ENCODE data around the gene RALA.
"Not testable (repeated sequence)": the region's sequence is repeated elsewhere in the genome, so short reads cannot be mapped to it uniquely, and the experiment has no call there.

RALA gene

GRCh38 chr7:39683216-39683845 is 60.0 kb downstream of the RALA start:
- DNase-seq (ENCODE audit: low read depth in 3 of 3) = no peak

DNA sequence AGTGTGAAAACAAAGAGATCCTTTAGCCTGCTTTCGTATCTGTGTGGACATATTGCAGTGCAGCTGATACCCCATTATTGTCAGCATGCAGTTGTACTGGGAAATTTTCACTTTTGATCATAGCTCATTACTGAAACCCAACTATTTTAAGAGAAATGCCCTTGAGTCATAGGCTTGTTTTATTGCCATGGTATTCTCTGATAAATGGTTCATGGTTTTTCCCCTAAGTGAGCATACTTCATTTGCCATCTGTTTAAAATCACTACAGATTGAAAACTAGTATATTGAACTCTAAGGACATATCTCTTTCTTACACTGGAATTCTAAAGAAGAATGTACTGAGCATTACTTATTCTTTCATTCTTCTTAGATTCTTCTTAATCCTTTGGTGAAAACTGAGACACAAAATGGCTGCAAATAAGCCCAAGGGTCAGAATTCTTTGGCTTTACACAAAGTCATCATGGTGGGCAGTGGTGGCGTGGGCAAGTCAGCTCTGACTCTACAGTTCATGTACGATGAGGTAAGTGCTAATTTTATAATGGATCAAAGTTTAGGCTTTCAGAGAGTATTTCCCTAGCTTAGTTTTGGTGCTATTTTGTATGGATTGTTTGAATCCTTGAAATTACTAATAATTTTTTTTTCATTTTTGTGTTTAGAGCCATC is 63.0 kb downstream of the RALA start:
- DNase-seq (ENCODE audit: low read depth in 3 of 3) = no peak

DNA sequence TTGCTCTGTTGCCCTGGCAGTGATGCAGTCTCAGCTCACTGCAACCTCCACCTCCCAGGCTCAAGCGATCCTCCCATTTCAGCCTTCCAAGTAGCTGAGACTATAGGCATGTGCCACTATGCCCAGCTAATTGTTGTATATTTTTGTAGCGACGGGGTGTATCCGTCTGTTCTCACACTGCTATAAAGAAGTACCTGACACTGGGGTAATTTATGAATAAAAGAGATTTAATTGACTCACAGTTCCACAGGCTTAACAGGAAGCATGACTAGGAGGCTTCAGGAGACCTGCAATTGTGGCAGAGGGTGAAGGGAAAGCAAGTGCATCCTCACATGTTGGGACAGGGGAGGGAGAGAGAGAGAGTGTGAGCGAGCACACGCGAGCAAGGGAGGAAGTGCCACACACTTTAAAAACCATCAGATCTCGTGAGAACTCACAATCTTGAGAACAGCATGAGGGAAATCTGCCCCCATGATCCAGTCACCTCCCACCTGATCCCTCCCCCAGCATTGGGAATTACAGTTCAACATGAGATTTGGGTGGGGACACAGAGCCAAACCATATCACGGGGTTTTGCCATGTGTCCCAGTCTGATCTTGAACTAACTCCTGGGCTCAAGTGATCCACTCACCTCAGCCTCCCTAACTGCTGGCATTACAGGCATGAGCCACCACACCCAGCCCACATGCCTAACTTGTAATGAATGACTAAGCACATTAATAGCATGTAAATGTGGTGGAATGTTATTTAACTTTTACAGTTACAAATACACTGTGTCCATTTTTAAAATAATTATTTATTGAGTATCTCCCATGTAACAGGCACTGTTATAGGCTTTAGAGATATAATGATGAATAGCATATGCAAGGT is 65.5 kb downstream of the RALA start:
- no peak for DNase-seq (ENCODE audit: low read depth in 3 of 3)

- no peak for DNase-seq (ENCODE audit: low read depth in 3 of 3)
Measured at GRCh38 chr7:39691821-39692220, 68.4 kb downstream of the RALA start.

DNA sequence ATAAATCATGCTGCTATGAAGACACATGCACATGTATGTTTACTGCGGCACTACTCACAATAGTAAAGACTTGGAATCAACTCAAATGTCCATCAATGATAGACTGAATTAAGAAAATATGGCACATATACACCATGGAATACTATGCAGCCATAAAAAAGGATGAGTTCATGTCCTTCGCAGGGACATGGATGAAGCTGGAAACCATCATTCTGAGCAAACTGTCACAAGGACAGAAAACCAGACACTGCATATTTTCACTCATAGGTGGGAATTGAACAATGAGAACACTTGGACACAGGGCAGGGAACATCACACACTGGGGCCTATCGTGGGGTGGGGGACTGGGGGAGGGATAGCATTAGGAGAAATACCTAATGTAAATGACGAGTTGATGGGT is 69.7 kb downstream of the RALA start:
- DNase-seq (ENCODE audit: low read depth in 3 of 3) = not testable (repeated sequence)

GRCh38 chr7:39693812-39694211 is 70.4 kb downstream of the RALA start:
- DNase-seq (ENCODE audit: low read depth in 3 of 3) = no peak

DNA sequence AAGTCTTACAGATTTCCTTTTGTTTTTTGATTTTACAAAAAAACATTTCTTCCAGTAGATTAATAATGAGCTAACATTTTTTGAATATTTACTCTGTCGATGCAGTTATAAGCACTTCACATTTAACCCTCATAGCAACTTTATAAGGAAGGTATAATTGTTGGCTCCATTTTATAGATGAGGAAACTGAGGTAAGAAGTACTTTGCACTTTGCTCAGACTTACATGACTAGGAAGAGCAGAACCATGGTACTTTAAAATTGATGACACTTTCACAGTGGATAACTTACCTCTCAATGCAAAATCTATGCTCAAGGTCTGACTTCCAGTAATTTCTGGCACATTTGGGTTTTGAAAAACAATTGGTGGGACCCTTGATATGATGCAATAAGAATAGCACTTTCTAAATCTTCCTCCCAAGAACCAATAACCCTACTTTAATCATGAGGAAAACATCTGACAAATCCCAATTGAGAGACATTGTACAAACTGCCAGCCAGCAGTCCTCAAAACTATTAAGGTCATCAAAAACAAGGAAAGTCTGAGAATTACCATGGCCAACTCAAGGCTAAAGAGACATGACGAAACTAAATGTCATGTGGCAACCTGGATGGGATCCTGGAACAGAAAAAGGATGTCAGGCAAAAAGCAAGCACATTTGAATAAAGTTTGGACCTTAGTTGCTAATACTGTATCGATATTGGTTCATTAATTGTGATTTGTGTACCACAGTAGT is 72.6 kb downstream of the RALA start:
- no peak for DNase-seq (ENCODE audit: low read depth in 3 of 3)

DNA sequence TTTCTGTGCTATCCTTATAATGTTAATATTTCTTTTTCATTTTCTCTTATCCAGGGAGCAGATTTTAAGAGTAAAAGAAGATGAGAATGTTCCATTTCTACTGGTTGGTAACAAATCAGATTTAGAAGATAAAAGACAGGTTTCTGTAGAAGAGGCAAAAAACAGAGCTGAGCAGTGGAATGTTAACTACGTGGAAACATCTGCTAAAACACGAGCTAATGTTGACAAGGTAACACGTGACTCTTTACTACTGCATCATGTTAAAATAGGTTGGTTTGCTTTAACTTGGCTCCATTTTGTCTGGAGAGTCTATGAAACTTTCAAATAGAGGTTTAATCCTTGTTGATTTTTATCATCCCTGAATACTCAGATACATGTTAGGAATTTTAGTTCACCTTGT is 73.3 kb downstream of the RALA start:
- no peak for DNase-seq (ENCODE audit: low read depth in 3 of 3)

GRCh38 chr7:39697483-39697882 is 74.1 kb downstream of the RALA start:
- DNase-seq (ENCODE audit: low read depth in 3 of 3) = no peak

DNA sequence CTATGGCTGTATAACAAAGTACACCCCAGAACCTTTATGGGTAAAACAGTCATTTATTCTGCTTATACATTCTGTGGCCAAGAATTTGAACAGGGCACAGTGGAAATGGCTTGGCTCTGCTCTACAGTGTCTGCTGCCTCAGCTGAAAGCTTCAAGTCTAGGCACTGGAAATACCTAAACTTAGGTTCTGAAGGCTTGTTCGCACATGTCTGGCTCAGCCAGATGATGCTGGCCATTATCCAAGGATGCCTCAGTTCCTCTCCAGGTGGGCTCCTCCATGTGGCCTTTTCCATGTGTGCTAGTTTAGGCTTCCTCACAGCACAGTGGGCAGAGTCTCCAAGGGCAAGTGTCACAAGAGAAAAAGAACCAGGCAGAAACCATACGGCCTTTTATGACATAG is 76.8 kb downstream of the RALA start:
- no peak for DNase-seq (ENCODE audit: low read depth in 3 of 3)

GRCh38 chr7:39700932-39701331 is 77.6 kb downstream of the RALA start:
- no peak for DNase-seq (ENCODE audit: low read depth in 3 of 3)

DNA sequence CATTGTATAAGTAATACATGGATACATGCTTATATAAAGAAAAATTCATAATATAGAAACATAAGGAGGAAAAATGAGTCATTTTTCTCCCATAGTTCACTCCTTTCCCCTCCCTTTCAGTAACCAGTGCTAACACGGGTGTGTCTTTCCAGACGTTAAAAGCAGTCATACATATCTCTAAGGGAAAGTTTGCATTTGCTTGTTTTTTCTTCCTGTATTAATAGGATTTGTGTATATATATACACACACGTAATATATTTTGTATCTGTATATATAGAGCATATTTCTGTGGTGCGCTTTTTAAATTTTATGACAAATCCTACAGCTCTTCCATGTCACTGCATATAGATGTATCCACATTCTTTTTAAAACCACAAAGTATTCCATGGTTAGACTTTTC is 78.8 kb downstream of the RALA start:
- no peak for DNase-seq (ENCODE audit: low read depth in 3 of 3)

DNA sequence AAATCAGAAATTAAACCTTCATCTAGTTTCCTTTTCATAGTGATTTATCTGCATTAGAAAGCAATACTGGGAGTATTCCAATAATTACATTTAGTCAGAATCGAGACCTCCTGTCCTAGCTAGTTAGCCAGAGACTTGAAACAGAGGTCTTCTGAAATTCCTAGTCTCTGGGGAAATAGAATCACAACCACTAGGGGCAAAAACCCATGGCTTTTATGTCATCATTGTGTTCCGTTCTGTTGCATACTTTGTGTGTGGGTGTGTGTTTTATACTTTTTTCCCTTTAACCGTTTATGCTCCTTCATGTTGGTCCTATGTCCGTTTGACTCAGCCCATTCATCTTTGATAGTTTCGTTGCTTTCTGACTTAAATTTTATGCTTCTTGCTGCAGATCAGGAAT is 79.8 kb downstream of the RALA start:
- no peak for DNase-seq (ENCODE audit: low read depth in 3 of 3)

DNA sequence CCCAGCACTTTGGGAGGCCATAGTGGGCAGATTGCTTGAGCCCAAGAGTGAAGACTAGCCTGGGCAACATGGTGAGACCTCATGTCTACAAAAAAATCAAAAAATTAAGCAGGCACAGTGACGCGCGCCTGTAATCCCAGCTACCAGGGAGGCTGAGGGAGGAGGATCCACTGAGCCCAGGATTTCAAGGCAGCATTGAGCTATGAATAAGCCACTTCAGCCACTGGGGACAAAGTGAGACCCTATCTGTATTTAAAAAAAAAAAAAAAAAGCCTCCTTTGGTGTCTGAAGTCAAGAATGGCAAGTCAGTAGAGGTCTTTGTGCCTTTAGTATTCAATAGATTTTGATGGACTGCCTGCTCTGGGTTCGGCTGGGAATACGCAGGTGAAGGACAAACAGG is 85.7 kb downstream of the RALA start:
- no peak for DNase-seq (ENCODE audit: low read depth in 3 of 3)

DNA sequence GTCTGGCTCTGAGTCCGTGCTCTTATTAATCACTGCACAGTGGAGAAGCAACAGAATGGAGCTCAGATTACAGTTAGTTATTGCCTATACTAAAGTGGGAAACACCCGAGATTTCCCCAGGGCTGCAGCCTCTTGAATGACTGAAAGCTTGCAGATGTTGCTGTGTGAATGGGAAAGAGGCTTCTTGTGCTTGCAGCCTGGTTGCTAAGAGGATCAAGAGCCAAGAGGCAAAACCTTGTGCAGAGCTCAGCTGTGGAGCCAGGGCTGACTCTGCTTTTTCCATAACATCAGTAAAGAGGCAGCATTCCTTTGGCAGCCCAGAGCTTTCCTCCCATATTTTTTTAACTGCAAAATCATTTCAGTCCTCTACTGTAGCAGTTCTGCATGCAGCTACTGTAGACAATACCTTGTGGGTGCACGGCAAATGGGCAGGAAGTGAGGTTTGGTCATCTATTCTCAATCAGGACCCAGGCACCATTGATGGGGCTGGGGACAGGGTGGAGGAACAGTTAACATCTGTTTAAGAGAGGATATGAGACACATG is 86.5 kb downstream of the RALA start:
- DNase-seq (ENCODE audit: low read depth in 3 of 3) = no peak

DNA sequence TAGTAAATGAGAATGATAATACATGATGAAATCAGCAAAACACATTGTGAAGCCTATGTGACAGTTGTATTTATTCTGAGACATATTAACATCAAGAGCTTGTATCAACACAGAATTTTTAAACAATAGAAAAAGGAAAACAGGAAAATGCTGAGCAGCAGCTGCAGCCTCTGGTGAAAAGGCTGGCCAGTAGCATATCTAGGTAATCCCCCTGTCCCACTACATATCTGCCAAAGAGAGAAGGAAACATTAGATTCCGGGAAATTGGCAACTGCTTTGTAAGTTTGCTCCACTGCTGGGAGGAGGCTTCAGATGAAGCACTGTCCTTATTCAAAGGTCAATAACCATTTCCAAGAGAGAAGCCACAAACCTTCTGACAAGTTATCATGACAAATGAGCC is 89.4 kb downstream of the RALA start:
- no peak for DNase-seq (ENCODE audit: low read depth in 3 of 3)

DNA sequence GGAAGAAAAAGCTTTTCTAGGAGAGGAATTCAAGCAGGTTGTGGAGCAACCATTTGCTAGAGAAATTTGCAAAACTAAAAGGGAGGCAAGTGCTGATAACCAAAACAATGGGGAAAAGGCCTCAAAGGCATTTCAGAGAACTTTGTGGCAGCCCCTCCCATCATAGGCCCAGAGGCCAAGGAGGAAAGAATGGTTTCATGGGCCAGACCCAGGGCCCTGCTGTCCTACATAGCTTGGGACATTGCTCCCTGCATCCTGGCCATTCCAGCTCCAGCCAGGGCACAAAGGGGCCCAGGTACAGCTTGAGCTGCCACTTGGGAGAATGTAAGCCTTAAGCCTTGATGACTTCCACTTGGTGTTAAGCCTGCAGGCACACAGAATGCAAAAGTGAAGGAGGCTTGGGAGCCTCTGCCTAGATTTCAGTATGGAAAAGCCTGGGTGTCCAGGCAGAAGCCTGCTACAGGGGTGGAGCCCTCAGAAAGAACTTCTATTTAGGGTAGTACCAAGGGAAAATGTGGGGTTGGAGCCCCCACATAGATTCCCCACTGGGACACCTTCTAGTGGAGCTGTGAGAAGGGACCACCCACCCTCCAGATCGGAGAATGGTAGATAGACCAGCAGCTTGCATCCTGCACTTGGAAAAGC is 91.2 kb downstream of the RALA start:
- no peak for DNase-seq (ENCODE audit: low read depth in 3 of 3)

- no peak for DNase-seq (ENCODE audit: low read depth in 3 of 3)
Measured at GRCh38 chr7:39720586-39720985, 97.2 kb downstream of the RALA start.

- no peak for DNase-seq (ENCODE audit: low read depth in 3 of 3)
Measured at GRCh38 chr7:39721345-39721744, 98.0 kb downstream of the RALA start.

- no peak for DNase-seq (ENCODE audit: low read depth in 3 of 3)
Measured at GRCh38 chr7:39721919-39722597, 98.7 kb downstream of the RALA start.

All from stimulated activated CD4-positive, alpha-beta T cell treated with anti-CD3 and anti-CD28 coated beads, TNF-alpha, amount 100 ng/mL, for 48 hours (primary cell).